HL-60 (cell line): ENCODE measurements around the gene TNFRSF12A.

ENCODE experiments used
- DNase-seq, 2 experiments: peaks; one replicate each; pipeline ENCODE4 v3.0.0-alpha.2; 2010 to 2020; ENCODE audit warnings: low read depth in 1 of 2, low spot score in 1 of 2
- H3K27ac ChIP-seq: fragments of 250-450 bp; sonication (Bioruptor Pico); replicated peaks from 2 replicates; pipeline ENCODE4 v1.5.1; 2020; ENCODE audit warnings: mild to moderate bottlenecking, moderate library complexity
- H3K27me3 ChIP-seq: fragments of 250-450 bp; sonication (Bioruptor Pico); 2 replicates; pipeline ENCODE4 v1.5.1; 2021; ENCODE audit warnings: mild to moderate bottlenecking, moderate library complexity; ENCODE audit not compliant: insufficient read depth, poor library complexity, severe bottlenecking
- H3K4me3 ChIP-seq: replicated peaks from 2 replicates; pipeline ENCODE4 v1.5.1; 2011; ENCODE audit warnings: mild to moderate bottlenecking, control low read depth, low read length; ENCODE audit not compliant: insufficient read depth
- GABPA ChIP-seq: IDR thresholded peaks from 2 replicates; pipeline ENCODE4 v1.6.1; 2012; ENCODE audit warnings: low read depth
- POLR2AphosphoS5 ChIP-seq: IDR thresholded peaks from 2 replicates; pipeline ENCODE4 v1.6.1; 2012; ENCODE audit warnings: low read depth
- REST ChIP-seq: IDR thresholded peaks from 2 replicates; pipeline ENCODE4 v1.6.1; 2012; ENCODE audit warnings: low read depth; ENCODE audit not compliant: insufficient replicate concordance
- SPI1 ChIP-seq: IDR thresholded peaks from 2 replicates; pipeline ENCODE4 v1.6.1; 2012; ENCODE audit warnings: low read depth, mild to moderate bottlenecking, borderline replicate concordance
- TF ChIP-seq, protein P1 (sequence below): IDR thresholded peaks from one replicate; pipeline ENCODE4 v1.5.1; 2011; ENCODE audit warnings: low read length, control low read depth, inconsistent platforms; ENCODE audit not compliant: insufficient read depth

Gene TNFRSF12A

DNA sequence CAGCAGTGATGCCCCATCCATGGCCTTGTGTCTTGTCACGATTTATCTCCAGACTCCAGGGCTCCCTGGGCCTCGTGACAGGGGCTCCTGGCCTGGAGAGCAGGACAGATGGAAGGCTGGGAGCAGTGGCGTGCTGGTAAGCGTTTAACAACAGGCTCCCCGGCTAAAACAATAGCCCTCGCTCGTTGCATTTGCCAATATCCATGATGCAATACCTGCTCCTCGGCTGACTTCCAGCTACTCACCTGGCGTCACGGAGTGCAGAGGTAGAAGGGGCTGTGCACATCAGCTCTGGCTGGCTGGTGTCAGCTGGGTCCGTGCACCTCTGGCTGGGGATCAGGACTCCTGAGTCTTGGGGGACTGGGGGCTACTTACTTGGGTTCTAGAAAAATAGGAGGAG, 18.1 kb downstream of the TNFRSF12A start:
- no peak overlapping the region for H3K4me3 ChIP-seq
- TF ChIP-seq REST (no peak), GABPA (no peak), SPI1 (no peak)
- TF ChIP-seq, protein P1, sequence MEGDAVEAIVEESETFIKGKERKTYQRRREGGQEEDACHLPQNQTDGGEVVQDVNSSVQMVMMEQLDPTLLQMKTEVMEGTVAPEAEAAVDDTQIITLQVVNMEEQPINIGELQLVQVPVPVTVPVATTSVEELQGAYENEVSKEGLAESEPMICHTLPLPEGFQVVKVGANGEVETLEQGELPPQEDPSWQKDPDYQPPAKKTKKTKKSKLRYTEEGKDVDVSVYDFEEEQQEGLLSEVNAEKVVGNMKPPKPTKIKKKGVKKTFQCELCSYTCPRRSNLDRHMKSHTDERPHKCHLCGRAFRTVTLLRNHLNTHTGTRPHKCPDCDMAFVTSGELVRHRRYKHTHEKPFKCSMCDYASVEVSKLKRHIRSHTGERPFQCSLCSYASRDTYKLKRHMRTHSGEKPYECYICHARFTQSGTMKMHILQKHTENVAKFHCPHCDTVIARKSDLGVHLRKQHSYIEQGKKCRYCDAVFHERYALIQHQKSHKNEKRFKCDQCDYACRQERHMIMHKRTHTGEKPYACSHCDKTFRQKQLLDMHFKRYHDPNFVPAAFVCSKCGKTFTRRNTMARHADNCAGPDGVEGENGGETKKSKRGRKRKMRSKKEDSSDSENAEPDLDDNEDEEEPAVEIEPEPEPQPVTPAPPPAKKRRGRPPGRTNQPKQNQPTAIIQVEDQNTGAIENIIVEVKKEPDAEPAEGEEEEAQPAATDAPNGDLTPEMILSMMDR = no peak
- DNase-seq = peak in 1 of 2 experiments; percentile 50
- H3K27ac ChIP-seq = no peak overlapping the region
- peaks cover 41% of the 10 kb centered on the region for H3K27me3 ChIP-seq

GRCh38 chr16:3038896-3039295, 18.7 kb downstream of the TNFRSF12A start:
- Histone ChIP-seq H3K27ac (no peak overlapping the region), H3K27me3 (peaks cover 35% of the 10 kb centered on the region), H3K4me3 (no peak overlapping the region)
- DNase-seq = no peak
- no peak for TF ChIP-seq GABPA
- no peak for TF ChIP-seq REST
- no peak for TF ChIP-seq POLR2AphosphoS5
- no peak for TF ChIP-seq SPI1
- TF ChIP-seq, protein P1 = no peak

DNA sequence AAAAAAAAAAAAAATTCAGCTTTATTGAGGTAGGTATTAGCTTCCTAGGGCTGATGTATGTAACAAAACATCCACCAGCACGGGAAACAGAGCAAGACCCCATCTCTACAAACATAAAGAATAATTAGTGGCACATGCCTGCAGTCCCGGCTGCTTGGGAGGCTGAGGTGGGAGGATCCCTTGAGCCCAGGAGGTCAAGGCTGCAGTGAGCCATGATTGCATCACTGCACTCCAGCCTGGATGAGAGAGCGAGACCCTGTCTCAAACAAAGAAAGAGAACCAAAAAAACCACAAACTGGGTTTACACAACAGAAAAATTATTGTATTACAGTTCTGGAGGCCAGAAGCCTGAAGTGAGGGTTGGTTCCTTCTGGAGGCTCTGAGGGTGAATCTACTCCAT, 22.2 kb downstream of the TNFRSF12A start:
- DNase-seq = peak in 1 of 2 experiments; percentile 36
- Histone ChIP-seq H3K27ac (no peak overlapping the region), H3K27me3 (peaks cover 16% of the 10 kb centered on the region), H3K4me3 (no peak overlapping the region)
- TF ChIP-seq GABPA (no peak), SPI1 (no peak), POLR2AphosphoS5 (no peak), REST (no peak)
- TF ChIP-seq, protein P1 = no peak
